Measurements from ENCODE around the gene KRTAP21-2.
"Not testable (repeated sequence)": the region's sequence is repeated elsewhere in the genome, so short reads cannot be mapped to it uniquely, and the experiment has no call there.

The KRTAP21-2 gene

DNA sequence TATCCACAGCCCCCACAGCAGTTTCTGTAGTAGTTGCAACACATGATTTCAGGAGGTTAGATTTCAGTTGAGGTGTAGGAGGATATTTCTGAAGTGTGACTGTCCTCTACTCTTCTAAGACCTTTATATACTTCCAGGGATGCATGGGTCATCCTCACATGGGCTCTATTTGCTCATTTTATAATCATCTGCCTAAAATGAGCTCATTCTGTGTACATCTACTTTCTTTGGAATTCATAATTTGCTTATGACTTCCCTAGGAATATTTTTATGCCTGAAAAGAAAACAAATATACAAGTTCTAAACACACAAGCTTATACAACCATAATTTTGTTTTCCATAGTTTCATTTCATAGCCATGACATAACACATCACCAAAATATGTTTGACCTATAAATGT lies at the start of gene KRTAP21-2:
Gene KRTAP21-2, minus strand, starts transcription at position 101 of the 400 bp plus-strand sequence. Its CDS starts 57 bp downstream, at position 44.
- no peak for DNase-seq (ENCODE audit: low spot score)

- DNase-seq (ENCODE audit: low spot score), result no peak
Observed at GRCh38 chr21:30793581-30794314, 46.7 kb upstream of the KRTAP21-2 start.

DNA sequence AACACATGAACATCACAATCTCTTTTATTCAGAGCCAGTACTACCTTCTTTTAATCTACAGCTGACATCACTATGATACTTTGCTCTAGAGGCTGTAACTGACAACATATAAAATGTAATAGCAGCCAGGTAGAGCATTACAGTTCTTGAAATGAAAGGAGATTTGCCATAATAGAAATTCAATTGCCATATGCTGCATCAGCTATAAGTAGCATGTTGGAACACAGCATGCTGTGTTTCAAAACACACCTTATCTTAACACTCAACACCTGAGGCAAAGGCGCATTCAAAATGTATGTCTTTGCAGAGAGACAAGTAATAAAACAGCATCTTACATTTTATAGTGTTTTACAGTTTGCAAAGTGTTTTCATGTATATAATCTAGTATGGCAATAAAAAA lies 32.2 kb upstream of the KRTAP21-2 start:
- no peak for DNase-seq (ENCODE audit: low spot score)

- DNase-seq (ENCODE audit: low spot score), result no peak
Observed at GRCh38 chr21:30769724-30770431, 22.8 kb upstream of the KRTAP21-2 start.

DNA sequence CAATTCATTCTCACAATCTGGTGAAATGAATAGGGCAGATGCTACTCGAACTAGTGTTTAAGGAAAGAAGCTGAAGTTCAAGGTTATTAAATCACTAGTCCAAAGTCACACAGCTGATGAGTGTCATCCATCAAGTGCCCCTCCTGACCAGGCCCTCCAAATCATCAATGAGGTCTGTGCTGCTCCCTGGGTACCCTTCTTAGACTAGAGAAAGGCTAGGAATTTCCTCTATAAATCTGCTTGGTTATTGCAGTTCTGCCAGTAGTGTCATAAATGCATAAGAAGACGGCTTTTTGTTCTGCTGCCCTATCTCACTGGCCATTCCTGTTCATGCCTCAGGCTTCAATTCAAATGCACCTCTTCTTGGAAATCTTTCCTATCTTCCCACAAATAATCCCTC lies 13.7 kb upstream of the KRTAP21-2 start:
- DNase-seq (ENCODE audit: low spot score), result no peak

DNA sequence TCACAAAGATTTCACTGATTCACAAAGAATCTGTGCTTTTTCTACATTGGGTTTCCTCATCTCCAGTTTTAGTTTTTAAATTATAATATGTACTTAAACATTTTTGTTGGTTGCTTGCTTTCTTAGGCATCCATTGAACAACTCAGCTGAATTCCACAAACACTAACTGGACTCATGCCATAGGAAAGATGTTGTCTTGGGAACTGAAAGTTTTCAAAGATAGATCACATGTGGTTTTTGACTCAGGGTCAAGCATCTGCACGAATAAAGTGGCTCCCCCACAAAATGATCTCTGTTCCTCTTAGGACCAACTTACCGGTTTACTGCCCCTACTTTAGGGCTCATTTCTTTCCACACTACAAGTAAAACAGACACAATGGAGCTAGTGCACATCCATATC lies 11.2 kb upstream of the KRTAP21-2 start:
- no peak for DNase-seq (ENCODE audit: low spot score)

GRCh38 chr21:30755328-30755727 lies 8.3 kb upstream of the KRTAP21-2 start, which contains the start of gene KRTAP21-1:
TSS of gene KRTAP21-1 (minus strand) at chr21:30755428. CDS start at chr21:30755378, 50 bp downstream.
- DNase-seq (ENCODE audit: low spot score), result not testable (repeated sequence)

GRCh38 chr21:30740462-30740861 lies 6.6 kb downstream of the KRTAP21-2 start:
- DNase-seq (ENCODE audit: low spot score), result no peak

GRCh38 chr21:30733026-30733425 lies 14.0 kb downstream of the KRTAP21-2 start:
- no peak for DNase-seq (ENCODE audit: low spot score)

- no peak for DNase-seq (ENCODE audit: low spot score)
Observed at GRCh38 chr21:30726726-30727125, 20.3 kb downstream of the KRTAP21-2 start.

GRCh38 chr21:30719401-30719800 lies 27.7 kb downstream of the KRTAP21-2 start:
- no peak for DNase-seq (ENCODE audit: low spot score)

DNA sequence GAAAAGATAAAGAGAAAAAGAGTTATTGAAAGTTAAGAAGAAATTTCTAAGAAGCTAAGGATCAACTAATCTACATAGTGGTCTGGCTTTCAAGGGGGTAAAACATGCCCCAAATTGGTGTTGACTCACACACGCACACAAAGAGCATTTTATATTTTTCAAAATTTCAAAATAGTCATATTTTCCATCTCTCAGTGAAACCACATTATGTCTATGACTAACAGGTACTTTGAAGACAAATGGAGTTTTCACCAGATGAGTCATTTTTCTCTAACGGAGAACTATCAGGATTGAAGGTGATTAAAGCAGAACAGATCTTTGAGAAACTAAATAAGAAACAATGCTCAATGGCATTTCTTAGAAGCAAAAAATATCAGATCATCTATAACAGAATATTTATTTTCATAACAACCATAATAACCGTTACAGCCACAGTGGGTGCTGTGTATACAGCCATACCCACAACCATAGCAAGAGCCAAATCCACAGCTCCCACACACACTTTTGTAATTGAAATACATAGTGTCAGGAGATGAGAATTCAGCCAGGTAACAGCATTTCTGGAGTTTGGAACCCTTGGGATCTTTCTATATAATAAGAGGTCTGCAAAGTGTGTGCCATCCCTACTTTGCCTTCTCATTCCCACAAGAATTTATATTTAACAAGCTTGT lies 28.7 kb downstream of the KRTAP21-2 start, which contains the start of gene KRTAP21-3:
Gene KRTAP21-3, minus strand, starts transcription at position 539 of the 671 bp plus-strand sequence. Its CDS starts 18 bp downstream, at position 521.
- DNase-seq (ENCODE audit: low spot score), result no peak

DNA sequence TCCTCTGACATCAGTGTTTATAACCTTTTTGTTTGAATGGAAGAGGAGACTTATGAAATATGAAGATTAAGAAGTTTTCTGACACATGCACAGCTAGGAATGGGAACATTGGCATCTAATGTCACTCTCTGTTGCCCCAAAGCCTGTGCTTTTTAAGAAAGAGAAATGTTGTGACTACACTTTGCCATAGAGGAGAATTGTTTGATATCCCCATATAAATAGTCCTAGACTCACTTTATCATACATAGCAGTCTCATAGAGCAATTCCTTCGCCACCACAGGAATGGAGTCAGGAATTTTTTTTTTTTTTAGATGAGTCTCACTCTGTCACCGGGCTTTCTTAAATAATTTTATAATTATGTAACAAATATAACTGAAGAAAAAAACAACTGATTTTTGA lies 30.0 kb downstream of the KRTAP21-2 start:
- no peak for DNase-seq (ENCODE audit: low spot score)

DNA sequence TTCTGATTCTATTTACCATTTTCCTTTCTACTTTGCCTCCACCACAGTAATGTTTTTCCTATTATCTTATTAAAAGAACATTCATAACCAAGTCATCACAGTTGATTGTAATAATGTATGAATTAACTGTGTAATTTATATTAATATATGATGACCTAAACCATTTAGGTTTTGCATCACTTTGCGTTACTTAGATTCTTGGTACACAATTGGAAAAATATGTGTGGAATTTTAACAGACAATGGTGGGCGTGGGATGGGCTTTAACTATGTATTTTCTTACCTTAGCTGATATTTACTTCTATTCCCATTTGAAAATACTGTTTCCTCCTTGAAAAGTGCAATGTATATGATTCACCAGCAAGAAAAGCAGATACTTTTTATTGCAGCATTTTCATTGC lies 32.1 kb downstream of the KRTAP21-2 start:
- no peak for DNase-seq (ENCODE audit: low spot score)

DNA sequence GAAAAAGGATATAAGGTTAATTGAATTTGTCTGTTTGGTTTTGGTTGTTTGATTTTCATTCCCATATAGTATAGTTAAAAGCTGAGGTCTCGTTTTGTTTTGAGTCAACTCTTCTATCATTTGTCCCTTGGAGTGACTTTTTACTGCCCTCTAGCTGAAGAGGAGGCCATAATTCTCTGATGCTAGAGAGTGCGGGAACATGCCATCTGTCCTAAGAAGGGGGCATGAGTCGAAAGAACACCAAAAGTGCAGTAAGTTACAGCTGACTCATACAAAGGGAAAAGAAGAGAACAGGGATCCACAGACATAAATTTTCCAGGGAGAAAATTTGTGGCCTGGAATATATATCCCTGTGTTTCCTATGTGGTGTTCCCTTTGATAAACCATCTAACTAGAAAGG lies 32.6 kb downstream of the KRTAP21-2 start:
- DNase-seq (ENCODE audit: low spot score), result no peak

DNA sequence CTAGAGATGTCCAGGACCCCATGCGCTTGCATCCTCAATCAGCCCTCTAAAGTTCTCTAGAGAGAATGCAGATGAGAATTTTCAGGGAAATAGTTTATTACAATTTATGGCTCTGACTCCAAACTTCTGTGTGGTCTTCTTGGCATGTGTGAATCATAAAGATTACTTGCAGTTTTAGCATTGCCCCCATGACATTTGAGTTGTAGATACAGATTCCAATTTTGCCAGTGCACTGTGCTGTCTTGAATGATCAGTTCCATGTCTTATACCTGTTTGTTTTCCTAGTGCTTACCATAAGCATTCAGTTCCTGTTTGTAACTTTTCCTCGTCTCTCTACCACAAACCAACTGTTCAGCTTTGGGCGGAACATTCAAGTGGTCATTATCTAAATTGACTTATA lies 33.3 kb downstream of the KRTAP21-2 start:
- no peak for DNase-seq (ENCODE audit: low spot score)

DNA sequence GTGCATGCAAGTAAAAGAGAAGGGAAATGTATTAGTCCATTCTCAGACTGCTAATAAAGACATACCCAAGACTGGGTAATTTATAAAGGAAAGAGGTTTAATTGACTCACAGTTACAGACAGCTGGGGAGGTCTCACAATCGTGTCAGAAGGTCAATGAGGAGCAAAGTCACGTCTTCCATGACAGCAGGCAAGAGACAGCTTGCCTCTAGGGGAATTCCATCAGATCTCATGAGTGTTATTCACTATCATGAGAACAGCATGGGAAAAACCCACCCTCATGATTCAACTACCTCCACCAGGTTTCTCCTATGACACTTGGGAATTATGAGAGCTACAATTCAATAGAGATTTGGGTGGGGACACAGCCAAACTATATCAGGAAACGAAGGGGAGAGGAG lies 36.6 kb downstream of the KRTAP21-2 start:
- DNase-seq (ENCODE audit: low spot score), result no peak

DNA sequence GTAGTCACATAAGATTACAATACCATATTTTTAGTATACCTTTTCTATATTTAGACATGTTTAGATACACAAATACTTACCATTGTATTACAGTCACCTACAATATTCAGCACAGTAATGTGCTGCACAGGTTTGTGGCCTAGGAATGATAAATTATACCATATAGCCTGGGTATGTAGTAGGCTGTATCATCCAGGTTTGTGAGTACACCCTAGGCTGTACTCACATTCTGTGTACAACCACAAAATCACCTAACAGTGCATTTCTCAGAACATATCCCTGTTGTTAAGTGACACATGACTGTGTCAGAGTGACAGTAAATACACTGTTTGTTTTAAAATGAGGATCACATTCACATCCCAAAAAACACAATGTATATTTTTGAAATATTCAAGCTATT lies 39.6 kb downstream of the KRTAP21-2 start:
- DNase-seq (ENCODE audit: low spot score), result no peak

Data from hepatic stellate cell (primary cell).